T47D (cell line): Measurements from ENCODE around the gene CAPN15.

Experiments
- DNase-seq, 2 experiments: peaks; one replicate each; pipeline versions ENCODE4 v3.0.0 to v3.0.0-alpha.2; 2011 to 2012; ENCODE audit warnings: low read depth in 1 of 2, low spot score in 1 of 2
- JUND ChIP-seq: IDR thresholded peaks from 2 replicates; pipeline ENCODE4 v1.6.1; 2012; ENCODE audit warnings: low read depth
- in situ Hi-C: cut with HindIII; loops from 2 replicates; pipeline ENCODE4 v1.10.0; 2016; ENCODE audit warnings: low sequenced_read_pairs, low pct_unique_long_range_greater_than_20kb

Gene CAPN15

DNA sequence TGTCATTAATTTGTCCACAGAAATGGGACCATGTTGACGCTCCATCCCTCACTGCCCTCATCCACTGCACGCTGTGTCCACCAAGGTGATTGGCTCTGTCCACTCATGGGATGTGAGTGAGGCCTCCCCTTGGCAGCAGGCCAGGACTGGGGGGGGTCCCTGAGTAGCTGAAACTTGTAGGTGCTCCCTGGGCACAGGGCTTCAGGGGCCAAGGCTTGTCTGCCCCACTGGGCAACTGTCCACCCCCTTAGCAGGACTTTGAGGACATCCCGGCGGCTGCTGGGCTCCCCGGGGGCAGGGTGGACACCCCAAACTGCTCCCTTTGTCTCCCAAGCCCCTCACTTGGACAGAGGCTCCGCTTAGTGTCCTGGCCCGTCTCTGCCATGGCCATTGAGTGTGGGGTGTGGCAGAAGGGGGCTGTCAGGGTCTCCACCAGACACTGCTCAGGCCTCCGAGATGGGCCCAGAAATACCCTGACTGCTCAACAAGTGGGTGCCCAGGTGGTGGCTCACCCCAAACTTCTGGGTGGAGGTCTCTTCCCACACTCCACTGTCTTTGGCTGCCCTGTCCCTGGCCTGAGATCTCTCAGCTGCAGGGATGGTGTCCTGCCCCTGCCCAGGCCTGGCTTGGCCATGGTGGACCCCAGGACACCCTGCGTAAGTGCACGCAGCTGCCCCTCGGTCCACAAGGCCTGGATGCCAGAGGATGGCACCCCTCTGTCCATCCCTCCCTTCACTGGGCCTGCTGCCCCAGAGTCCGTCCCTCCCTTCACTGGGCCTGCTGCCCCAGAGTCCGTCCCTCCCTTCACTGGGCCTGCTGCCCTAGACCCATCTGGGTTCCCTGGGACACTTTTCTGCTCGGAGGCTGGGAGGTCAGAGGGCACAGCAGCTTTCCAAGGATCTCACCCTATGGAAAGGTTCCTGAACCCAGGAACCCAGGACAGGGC lies 59.4 kb downstream of the CAPN15 start:
- in situ Hi-C loops = no loop called here
- no peak for TF ChIP-seq JUND
- no peak for DNase-seq

DNA sequence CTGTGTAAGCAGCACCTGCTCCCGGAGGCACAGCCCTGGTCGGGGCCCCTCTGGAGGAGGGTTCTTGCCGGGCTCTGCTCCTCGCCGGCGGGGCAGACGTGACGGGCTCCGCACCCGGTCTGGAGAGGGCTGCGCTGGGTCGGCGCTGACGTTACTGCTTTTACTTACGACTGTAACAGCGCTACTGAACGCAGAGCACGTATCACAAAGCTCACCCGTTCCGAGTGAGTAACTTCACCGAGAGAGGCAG lies 61.1 kb downstream of the CAPN15 start:
- in situ Hi-C loops = no loop called here
- TF ChIP-seq JUND = no peak
- DNase-seq = no peak

DNA sequence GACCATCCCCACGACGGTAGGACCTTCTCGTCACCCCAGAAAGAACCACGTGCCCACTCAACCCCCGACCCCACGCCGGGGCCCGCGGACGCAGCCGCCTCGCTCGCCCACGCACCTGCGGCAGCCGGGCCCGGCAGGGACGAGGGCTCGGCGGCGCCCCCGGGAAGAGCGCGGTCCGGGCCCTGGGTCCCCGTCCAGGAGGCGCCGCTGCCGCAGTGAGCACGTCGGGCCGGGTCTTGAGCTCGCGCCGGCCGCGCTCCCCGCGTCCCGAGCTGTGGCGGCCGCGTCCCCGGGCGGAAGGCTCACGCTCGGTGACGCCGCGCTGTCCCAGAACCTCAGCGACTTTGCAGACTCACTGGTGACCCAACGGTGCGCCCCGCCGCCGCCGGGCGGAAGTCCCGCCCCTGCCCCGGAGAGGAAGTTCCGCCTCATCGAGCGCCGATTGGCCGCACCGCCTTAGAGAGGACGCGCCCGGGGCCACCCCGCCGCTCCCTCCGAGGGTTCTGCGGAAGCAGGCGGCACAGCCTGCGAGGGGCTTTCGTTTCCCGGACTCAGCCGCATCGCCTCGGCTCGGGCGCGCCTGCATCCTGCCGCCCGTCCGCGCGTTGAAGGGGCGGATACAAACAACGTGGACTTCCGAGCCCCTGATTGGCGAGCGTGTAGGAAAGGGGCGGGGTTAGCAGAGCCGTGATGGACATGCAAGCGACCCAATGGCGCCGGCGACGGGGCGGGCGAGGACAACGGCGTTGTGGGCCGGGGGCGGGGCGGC lies 61.6 kb downstream of the CAPN15 start:
- no peak for TF ChIP-seq JUND
- peak; percentile 83 to 96 for DNase-seq
- in situ Hi-C loops = no loop called here

DNA sequence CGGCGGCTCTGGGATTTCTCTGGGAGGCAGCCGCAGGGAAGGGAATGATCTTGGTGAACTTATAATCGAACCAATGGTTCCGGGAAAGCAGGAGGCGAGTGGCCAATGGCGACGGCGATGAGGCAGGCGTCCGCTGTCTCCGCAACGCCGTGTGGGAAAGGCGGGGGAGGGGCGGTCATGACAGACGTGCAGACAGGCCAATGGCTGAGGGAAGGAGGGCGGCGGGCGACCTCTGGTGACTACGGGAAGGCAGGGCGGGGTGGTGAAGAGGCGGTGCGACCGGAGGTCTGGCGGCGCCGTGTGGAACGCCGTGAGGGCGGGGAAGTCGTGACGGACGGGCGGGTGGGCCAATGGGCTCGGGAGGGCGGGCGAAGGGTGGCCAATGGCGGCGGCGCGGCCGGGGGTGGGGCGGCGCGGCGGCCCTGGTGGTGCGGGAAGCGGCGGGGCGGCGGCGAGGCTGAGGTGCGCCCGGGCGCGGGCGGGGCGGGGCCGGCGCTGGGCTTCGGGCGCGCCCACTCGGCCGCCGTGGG lies 62.2 kb downstream of the CAPN15 start, which contains the start of gene RAB40C:
Gene RAB40C (plus strand): TSS at position 409 of the 530 bp plus-strand sequence. CDS start 226 bp downstream, outside the sequence.
- peak; percentile 93 to 98 for DNase-seq
- in situ Hi-C loops = no loop called here
- no peak for TF ChIP-seq JUND

DNA sequence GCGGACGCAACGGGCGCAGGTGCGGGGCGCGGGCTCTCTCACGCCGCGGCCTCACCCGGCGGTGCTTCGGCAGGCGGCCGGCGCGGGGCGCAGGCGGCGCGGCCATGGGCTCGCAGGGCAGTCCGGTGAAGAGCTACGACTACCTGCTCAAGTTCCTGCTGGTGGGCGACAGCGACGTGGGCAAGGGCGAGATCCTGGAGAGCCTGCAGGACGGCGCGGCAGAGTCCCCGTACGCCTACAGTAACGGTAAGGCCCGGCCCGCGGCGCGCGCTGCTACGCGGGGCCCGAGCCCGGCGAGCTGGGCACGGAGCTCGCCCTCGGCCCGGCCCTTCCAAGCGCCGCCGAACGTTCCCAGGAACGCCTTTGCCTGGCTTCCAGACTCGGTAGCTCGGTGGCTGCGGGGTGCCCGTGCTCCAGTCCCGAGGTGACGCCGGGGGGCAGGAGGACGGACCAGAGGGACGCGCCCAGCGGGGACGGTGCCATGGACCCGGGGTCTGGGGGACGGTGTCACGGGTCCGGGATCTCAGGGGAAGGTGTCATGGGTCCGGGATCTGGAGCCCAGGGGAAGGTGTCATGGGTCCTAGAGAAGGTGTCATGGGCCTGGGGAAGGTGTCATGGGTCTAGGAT lies 62.8 kb downstream of the CAPN15 start:
- in situ Hi-C loops = no loop called here
- TF ChIP-seq JUND = no peak
- no peak for DNase-seq

DNA sequence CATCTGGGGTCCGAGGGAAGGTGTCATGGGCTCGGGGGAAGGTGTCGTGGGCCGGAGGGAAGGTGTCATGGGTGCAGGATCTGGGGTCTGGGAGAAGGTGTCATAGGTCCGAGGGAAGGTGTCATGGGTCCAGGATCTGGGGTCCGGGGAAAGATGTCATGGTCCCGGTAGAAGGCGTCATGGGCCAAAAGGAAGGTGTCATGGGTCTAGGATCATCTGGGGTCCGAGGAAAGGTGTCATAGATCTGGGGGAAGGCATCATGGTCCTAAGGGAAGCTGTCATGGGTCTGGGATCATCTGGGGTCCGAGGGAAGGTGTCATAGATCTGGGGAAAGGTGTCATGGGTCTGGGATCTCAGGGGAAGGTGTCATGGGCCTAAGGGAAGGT lies 63.3 kb downstream of the CAPN15 start:
- in situ Hi-C loops = no loop called here
- TF ChIP-seq JUND = no peak

DNA sequence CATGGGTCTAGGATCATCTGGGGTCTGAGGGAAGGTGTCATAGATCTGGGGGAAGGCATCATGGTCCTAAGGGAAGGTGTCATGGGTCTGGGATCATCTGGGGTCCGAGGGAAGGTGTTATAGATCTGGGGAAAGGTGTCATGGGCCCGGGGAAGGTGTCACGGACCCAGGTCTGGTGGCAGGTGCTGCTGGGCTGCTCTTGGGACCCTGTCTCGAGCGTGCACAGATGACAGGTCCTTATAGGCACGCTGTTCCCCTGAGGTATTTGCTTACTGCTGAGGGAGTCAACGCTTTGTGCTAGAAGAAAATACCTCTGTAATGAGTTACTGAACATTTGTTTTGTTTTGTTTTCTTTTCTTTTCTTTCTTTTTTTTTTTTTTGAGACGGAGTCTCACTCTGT lies 63.7 kb downstream of the CAPN15 start:
- no peak for DNase-seq
- in situ Hi-C loops = no loop called here
- TF ChIP-seq JUND = no peak

More for the DNA sequence above, 63.3 kb downstream of the CAPN15 start:
- DNase-seq = no peak

DNA sequence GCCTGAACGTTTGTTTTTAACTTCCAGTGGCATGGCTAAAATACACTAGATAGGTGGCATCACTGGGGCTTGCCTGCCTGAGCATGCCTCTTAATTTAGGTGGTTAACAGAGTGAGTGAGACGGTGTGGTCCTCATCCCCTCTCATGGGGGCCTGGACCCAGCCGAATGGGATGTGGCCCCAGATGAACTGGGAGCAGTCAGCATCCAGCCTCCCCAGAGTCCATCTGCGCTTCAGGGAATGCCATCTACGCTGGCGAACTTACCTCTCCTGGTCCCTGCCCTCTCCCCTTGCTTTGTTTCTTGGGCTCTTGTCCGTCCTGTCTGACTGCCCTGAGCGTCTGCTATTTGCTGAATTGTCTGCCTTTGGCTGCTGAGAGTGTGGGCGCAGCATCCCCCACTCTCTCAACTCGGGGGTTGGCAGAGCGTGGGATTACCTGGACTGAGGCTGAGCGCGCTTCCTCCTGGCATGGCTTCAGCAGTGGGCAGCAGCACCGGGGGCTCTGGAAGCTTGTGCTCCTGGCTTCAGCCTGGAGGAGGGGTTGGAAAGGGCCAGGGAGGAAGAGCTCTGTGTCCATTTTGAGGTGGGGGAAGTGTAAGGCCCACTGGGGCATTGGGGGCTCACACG lies 64.5 kb downstream of the CAPN15 start:
- in situ Hi-C loops = no loop called here
- peak in 1 of 2 experiments; percentile 75 for DNase-seq
- TF ChIP-seq JUND = no peak

DNA sequence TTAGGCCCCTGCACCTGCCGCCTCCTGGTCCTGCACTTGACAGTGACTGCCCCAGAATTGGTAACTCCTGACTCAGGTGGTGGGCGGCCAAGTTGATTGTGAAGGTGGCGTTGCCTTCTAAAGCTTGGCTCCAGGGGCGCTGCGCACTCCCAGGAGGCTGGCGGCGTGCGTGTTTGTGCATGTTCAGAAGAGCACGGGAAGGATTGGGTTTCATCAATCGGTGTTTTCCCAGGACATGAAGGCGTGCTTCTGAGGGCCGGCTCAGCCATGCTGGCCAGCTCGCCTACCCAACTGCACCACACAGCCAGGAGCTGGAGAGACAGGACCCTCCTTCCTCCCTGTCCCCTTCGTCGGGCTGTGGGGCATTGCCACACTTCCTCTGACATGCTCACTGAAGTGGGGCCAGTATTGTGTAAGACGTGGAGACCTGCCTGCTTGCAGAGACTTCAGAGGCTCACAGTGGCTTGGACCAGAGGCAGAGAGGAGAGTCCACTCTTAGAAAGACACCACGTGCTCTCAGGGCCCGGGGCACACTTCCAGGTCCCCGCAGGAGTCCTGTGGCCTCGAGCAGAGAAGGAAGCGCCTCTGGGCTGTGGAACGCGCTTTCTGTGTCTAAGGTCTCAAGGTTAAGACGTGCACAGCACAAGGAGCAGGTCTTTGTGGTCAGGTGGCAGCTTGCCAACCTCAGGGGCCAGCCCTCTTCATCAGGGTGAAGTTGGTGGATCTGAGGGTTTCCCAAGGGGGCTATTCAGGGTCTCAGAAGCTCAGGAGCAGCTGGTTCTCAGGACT lies 65.2 kb downstream of the CAPN15 start:
- in situ Hi-C loops = no loop called here
- TF ChIP-seq JUND = no peak
- DNase-seq = no peak

DNA sequence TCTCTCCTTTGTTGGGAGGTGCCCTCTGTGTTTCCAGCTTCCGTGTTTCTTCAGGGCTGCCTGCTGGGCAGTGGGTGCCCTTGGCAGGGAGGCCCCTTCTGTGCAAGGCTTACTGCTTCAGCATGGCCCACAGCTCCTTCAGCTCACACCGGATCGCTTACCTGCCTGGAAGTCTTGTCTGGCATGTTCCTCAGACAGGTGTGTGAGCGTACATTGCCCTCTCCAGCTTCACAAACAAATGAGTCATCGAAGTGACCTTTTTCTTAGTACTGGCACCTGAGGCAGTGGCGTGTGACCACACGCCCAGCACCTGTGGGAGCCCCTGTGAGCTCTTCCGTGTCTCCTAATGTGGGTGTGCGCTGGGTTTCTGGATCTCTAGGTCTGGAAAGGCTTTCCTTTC lies 65.9 kb downstream of the CAPN15 start:
- no peak; the same call in 1 of the 2 replicates for TF ChIP-seq JUND
- peak; percentile 71 to 94 for DNase-seq
- in situ Hi-C loops = no loop called here

DNA sequence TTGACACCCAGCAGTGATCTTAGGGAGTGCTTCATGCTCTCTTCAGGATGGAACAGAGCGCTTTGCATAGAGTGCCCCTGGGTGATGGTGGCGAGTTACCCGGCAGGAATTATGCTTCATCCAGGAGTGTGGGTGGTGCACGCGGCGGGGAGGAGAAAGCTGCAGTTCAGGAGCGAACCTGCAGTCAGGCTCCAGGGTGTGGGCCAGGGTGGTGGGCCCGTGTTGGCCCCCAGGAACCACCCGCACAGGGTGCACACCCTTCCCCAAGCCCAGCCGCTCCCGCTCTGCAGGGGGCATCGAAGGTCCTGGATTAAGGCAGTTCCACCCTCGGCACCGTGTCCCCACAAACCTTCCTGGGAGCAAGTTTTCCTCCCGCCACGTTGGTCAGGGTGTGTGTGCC lies 66.3 kb downstream of the CAPN15 start:
- TF ChIP-seq JUND = no peak
- in situ Hi-C loops = no loop called here
- DNase-seq = no peak
